K562 (cell line): ENCODE data around the gene AKT3. TPM values are rescaled to one million over a fixed set of nuclear protein-coding genes. Genes with fewer than 3 reads are reported as not detected.

ENCODE experiments used
- ETV1 ChIP-seq: fragments of 450-650 bp; conservative IDR thresholded peaks from 2 replicates; pipeline ENCODE4 v1.6.1; 2016; ENCODE audit warnings: missing genetic modification characterization, control low read depth, low read depth, missing compliant biosample characterization
- FOXP4 ChIP-seq: sonication (generic); formaldehyde crosslinking; IDR thresholded peaks from 2 replicates; pipeline ENCODE4 v1.8.0; 2022; ENCODE audit warnings: mild to moderate bottlenecking, missing genetic modification reagents, borderline replicate concordance
- GTF3C2 ChIP-seq: IDR thresholded peaks from 3 replicates; pipeline ENCODE4 v1.6.1; 2011; ENCODE audit warnings: borderline replicate concordance, mild to moderate bottlenecking, moderate library complexity; ENCODE audit not compliant: insufficient read length; ENCODE audit errors: extremely low read depth
- MAFG ChIP-seq: fragments of 450-650 bp; conservative IDR thresholded peaks from 2 replicates; pipeline ENCODE4 v1.6.1; 2016; ENCODE audit warnings: missing genetic modification characterization, missing compliant biosample characterization
- MCM5 ChIP-seq: fragments of 450-650 bp; IDR thresholded peaks from 2 replicates; pipeline ENCODE4 v1.6.1; 2016; ENCODE audit warnings: low read depth
- MECOM ChIP-seq: fragments of 250-450 bp; sonication (Bioruptor Pico); IDR thresholded peaks from 2 replicates; pipeline ENCODE4 v1.8.0; 2022; ENCODE audit warnings: inconsistent platforms
- RREB1 ChIP-seq: fragments of 250-450 bp; sonication (Bioruptor Pico); IDR thresholded peaks from 2 replicates; pipeline ENCODE4 v1.4.0; 2020
- ZNF175 ChIP-seq: fragments of 200-800 bp; sonication (Bioruptor generic); IDR thresholded peaks from 2 replicates; pipeline ENCODE4 v1.6.1; 2016; ENCODE audit warnings: low read depth, mild to moderate bottlenecking, missing genetic modification characterization, missing compliant biosample characterization
- ZNF695 ChIP-seq: fragments of 450-650 bp; formaldehyde crosslinking; IDR thresholded peaks from 2 replicates; pipeline ENCODE4 v1.4.0; 2020; ENCODE audit warnings: mild to moderate bottlenecking, moderate library complexity
- polyA plus RNA-seq, 8 experiments: library from polyadenylated mRNA; depleted of rRNA in 4 of 8; stranded (reverse) in 5 of 8; unstranded in 3 of 8; fragments of >200 nt; fragmentation: Nextera tagmentation in 2 of 8; fragmentation: Illumina TruSeq in 1 of 8; extraction: Ambion mirVana in 2 of 8; extraction: Trizol in 1 of 8; gene quantifications; 2 replicates each; pipeline versions ENCODE4 v1.2.1 to v1.2.3, GENCODE V29; 2011 to 2014; ENCODE audit warnings: inconsistent platforms in 1 of 8, missing spikeins in 1 of 8
- total RNA-seq, 7 experiments: library from RNA; depleted of rRNA in 6 of 7; stranded (reverse); fragments of >200 nt in 6 of 7; fragmentation: Illumina TruSeq in 2 of 7; extraction: Trizol in 2 of 7; gene quantifications; 2 replicates each; pipeline versions ENCODE4 v1.2.1 to v1.2.3, GENCODE V29; 2011 to 2021; ENCODE audit warnings: low replicate concordance in 1 of 7
- TF ChIP-seq, protein P1 (sequence below): fragments of 250-450 bp; sonication (Bioruptor Pico); IDR thresholded peaks from 2 replicates; pipeline ENCODE4 v1.8.0; 2022; ENCODE audit warnings: inconsistent platforms, mild to moderate bottlenecking, moderate library complexity, borderline replicate concordance
- TF ChIP-seq, protein P2 (sequence below), 3 experiments: fragments of 200-800 bp in 1 of 3; fragments of 250-450 bp in 1 of 3; fragments of 450-650 bp in 1 of 3; sonication (Bioruptor Pico) in 1 of 3; sonication (Bioruptor generic) in 1 of 3; formaldehyde crosslinking in 1 of 3; IDR thresholded peaks; 2 replicates each; pipeline versions ENCODE4 v1.6.1 to v1.8.0; 2016 to 2022; ENCODE audit warnings: mild to moderate bottlenecking in 2 of 3, missing genetic modification characterization in 2 of 3, missing compliant biosample characterization in 1 of 3, moderate library complexity in 1 of 3

AKT3 gene
- total and polyA plus RNA-seq, 9 of the 15 experiments (the other 6 are each of a cell fraction or from before 2014, with no cell fraction given), result 0.04 to 0.54 (median 0.18) TPM; not detected in 1

DNA sequence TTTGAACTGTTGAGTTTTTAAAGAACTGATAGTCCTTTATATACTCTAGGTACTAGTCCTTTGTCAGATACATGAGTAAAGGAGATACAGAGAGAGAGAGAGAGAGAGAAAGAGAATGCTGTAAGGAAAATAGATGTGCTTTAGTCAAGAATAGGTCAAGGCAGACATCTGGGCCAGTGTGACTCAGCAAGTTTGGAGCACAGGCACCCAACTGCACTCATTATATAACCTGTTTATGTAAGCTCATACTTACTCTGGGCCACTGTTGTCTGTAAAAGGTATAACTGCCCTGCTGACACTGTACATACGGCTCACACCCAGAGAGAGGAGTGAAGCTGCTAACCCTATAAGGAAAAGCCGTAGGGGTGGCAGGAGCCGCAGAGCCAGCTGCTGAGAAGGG lies 32.2 kb upstream of the AKT3 start (continued):
- no peak for TF ChIP-seq FOXP4
- no peak for TF ChIP-seq RREB1 (CRISPR knock-in tag)
- no peak for TF ChIP-seq GTF3C2
- TF ChIP-seq, protein P1, sequence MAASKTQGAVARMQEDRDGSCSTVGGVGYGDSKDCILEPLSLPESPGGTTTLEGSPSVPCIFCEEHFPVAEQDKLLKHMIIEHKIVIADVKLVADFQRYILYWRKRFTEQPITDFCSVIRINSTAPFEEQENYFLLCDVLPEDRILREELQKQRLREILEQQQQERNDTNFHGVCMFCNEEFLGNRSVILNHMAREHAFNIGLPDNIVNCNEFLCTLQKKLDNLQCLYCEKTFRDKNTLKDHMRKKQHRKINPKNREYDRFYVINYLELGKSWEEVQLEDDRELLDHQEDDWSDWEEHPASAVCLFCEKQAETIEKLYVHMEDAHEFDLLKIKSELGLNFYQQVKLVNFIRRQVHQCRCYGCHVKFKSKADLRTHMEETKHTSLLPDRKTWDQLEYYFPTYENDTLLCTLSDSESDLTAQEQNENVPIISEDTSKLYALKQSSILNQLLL, result no peak
- TF ChIP-seq ZNF695 (CRISPR knock-in tag), result no peak
- no peak for TF ChIP-seq MECOM (CRISPR knock-in tag)
- TF ChIP-seq ETV1 (tag), result no peak
- TF ChIP-seq ZNF175, result no peak
- TF ChIP-seq MCM5, result no peak
- TF ChIP-seq MAFG, result peak; percentile 90
- TF ChIP-seq, protein P2, sequence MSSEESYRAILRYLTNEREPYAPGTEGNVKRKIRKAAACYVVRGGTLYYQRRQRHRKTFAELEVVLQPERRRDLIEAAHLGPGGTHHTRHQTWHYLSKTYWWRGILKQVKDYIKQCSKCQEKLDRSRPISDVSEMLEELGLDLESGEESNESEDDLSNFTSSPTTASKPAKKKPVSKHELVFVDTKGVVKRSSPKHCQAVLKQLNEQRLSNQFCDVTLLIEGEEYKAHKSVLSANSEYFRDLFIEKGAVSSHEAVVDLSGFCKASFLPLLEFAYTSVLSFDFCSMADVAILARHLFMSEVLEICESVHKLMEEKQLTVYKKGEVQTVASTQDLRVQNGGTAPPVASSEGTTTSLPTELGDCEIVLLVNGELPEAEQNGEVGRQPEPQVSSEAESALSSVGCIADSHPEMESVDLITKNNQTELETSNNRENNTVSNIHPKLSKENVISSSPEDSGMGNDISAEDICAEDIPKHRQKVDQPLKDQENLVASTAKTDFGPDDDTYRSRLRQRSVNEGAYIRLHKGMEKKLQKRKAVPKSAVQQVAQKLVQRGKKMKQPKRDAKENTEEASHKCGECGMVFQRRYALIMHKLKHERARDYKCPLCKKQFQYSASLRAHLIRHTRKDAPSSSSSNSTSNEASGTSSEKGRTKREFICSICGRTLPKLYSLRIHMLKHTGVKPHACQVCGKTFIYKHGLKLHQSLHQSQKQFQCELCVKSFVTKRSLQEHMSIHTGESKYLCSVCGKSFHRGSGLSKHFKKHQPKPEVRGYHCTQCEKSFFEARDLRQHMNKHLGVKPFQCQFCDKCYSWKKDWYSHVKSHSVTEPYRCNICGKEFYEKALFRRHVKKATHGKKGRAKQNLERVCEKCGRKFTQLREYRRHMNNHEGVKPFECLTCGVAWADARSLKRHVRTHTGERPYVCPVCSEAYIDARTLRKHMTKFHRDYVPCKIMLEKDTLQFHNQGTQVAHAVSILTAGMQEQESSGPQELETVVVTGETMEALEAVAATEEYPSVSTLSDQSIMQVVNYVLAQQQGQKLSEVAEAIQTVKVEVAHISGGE (CRISPR knock-in tag; IDR thresholded peaks at IDR 0.05), result no peak
